MM.1S (cell line): ENCODE data around the gene SNX2.

ENCODE experiments used
- DNase-seq: peaks from one replicate; pipeline ENCODE4 v3.0.0-alpha.2; 2015
- H2AFZ ChIP-seq: fragments of 300-600 bp; sonication (generic); 2 replicates; pipeline ENCODE4 v1.6.0; 2016; ENCODE audit warnings: antibody characterized with exemption, low read length
- H3F3A ChIP-seq: fragments of 300-600 bp; sonication (generic); 2 replicates; pipeline ENCODE4 v1.6.1; 2016; ENCODE audit warnings: mild to moderate bottlenecking, antibody characterized with exemption, low read length, moderate library complexity, mixed read lengths; ENCODE audit not compliant: insufficient read depth
- H3K27ac ChIP-seq: fragments of 300-600 bp; sonication (generic); 2 replicates; pipeline ENCODE4 v1.5.1; 2016; ENCODE audit warnings: mild to moderate bottlenecking, low read length
- H3K27me3 ChIP-seq: fragments of 300-600 bp; sonication (generic); replicated peaks from 2 replicates; pipeline ENCODE4 v1.6.0; 2016; ENCODE audit warnings: low read length; ENCODE audit not compliant: insufficient read depth
- H3K36me3 ChIP-seq: fragments of 300-600 bp; sonication (generic); replicated peaks from 2 replicates; pipeline ENCODE4 v1.6.1; 2016; ENCODE audit warnings: mild to moderate bottlenecking, low read length, mixed read lengths; ENCODE audit not compliant: insufficient read depth
- H3K4me1 ChIP-seq: fragments of 300-600 bp; sonication (generic); 2 replicates; pipeline ENCODE4 v1.6.1; 2016; ENCODE audit warnings: low read length, mixed read lengths
- H3K4me2 ChIP-seq: fragments of 300-600 bp; sonication (generic); 2 replicates; pipeline ENCODE4 v1.6.0; 2016; ENCODE audit warnings: low read depth, low read length
- H3K4me3 ChIP-seq: fragments of 300-600 bp; sonication (generic); 2 replicates; pipeline ENCODE4 v1.5.1; 2016; ENCODE audit warnings: low read length, mixed read lengths
- H3K79me2 ChIP-seq: fragments of 300-600 bp; sonication (generic); 2 replicates; pipeline ENCODE4 v1.6.1; 2016; ENCODE audit warnings: mixed run types, low read length, mixed read lengths
- H3K9ac ChIP-seq: fragments of 300-600 bp; sonication (generic); 2 replicates; pipeline ENCODE4 v1.6.1; 2016; ENCODE audit warnings: low read length, mixed read lengths
- H3K9me2 ChIP-seq: fragments of 300-600 bp; sonication (generic); replicated peaks from 2 replicates; pipeline ENCODE4 v1.6.1; 2016; ENCODE audit warnings: mild to moderate bottlenecking, low read length, mixed read lengths; ENCODE audit not compliant: insufficient read depth
- H3K9me3 ChIP-seq: fragments of 300-600 bp; sonication (generic); replicated peaks from 2 replicates; pipeline ENCODE4 v1.6.1; 2016; ENCODE audit warnings: mild to moderate bottlenecking, low read length, mixed read lengths; ENCODE audit not compliant: insufficient read depth
- H4K20me1 ChIP-seq: fragments of 300-600 bp; sonication (generic); 2 replicates; pipeline ENCODE4 v1.6.1; 2016; ENCODE audit warnings: mild to moderate bottlenecking, low read length, moderate library complexity, mixed read lengths; ENCODE audit not compliant: insufficient read depth
- EZH2 ChIP-seq: fragments of 300-600 bp; sonication (generic); optimal IDR thresholded peaks from 2 replicates; pipeline ENCODE3; 2017; ENCODE audit warnings: low read depth, mild to moderate bottlenecking, antibody characterized with exemption, low read length, mixed read lengths
- EZH2phosphoT487 ChIP-seq: fragments of 300-600 bp; sonication (generic); IDR thresholded peaks from 2 replicates; pipeline ENCODE4 v1.6.1; 2018; ENCODE audit warnings: antibody characterized with exemption, low read length
- TF ChIP-seq, protein P1 (sequence below): fragments of 300-600 bp; sonication (generic); IDR thresholded peaks from 2 replicates; pipeline ENCODE4 v1.5.1; 2016; ENCODE audit warnings: antibody characterized with exemption, low read length, mixed read lengths

Gene SNX2

DNA sequence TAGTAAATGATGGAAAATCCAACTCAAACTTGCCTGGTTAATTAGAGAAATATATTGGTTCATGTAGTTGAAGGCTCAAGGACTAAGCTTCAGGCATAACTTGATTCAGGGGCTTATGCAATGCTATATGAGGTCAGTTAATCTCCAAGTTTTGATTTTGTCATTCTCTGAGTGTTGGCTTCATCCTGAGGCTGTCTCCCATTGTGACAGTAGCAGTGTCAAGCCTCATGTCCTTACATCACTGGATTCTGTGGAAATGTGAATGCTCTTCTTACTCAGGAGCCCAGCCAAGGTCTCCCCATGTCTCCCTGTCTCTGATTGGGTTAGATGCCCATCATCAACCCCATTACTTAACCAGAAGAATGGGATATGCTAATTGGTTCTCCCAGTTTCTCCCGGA is 44.4 kb upstream of the SNX2 start:
- Histone ChIP-seq H2AFZ (no peak overlapping the region), H3K27me3 (no peaks in the 10 kb centered on the region), H3K79me2 (no peaks in the 10 kb centered on the region), H3K9me2 (no peaks in the 10 kb centered on the region), H4K20me1 (no peaks in the 10 kb centered on the region), H3K36me3 (no peaks in the 10 kb centered on the region), H3K4me3 (no peak overlapping the region), H3K4me2 (no peak overlapping the region), H3F3A (no peaks in the 10 kb centered on the region), H3K4me1 (no peaks in the 10 kb centered on the region), H3K27ac (no peak overlapping the region), H3K9me3 (no peaks in the 10 kb centered on the region), H3K9ac (no peak overlapping the region)
- no peak for DNase-seq
- TF ChIP-seq, protein P1, sequence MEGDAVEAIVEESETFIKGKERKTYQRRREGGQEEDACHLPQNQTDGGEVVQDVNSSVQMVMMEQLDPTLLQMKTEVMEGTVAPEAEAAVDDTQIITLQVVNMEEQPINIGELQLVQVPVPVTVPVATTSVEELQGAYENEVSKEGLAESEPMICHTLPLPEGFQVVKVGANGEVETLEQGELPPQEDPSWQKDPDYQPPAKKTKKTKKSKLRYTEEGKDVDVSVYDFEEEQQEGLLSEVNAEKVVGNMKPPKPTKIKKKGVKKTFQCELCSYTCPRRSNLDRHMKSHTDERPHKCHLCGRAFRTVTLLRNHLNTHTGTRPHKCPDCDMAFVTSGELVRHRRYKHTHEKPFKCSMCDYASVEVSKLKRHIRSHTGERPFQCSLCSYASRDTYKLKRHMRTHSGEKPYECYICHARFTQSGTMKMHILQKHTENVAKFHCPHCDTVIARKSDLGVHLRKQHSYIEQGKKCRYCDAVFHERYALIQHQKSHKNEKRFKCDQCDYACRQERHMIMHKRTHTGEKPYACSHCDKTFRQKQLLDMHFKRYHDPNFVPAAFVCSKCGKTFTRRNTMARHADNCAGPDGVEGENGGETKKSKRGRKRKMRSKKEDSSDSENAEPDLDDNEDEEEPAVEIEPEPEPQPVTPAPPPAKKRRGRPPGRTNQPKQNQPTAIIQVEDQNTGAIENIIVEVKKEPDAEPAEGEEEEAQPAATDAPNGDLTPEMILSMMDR: no peak
- no peak for TF ChIP-seq EZH2phosphoT487
- TF ChIP-seq EZH2: no peak

DNA sequence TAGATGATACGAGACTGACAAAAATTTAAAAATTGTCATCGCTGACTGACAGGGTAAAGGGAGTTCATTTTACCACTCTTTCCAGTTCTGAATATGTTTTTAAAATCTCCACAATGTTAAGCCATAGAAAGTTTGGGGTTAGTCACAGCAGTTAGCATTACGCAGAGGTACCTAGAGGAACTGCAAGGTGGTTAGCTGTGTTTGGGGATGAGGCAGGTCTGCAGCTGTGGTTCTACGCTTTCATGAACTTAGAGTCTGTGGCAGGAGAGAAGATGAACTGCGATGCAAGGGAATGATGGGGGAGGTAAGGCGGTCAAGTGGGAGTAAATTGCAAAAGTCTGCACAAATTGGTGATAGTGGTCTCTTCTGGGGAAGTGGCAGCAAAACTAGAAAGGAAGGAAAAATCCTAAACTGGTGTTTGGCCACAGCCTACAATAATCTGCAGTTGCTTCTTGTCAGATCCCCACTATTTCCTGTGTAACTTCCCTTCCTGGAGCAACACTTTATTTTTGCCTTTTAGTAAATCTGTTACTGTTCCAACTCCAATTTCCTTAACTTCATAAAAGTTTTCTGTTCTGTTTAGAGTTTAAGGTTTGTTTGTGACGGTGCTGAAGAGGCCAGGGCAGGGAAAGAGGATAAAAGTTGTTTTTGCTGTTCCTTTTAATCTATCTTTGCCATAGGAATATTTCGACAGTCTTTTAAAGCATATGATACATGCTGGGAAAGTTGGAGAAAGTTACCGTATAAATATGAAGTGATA is 38.6 kb upstream of the SNX2 start:
- Histone ChIP-seq H3K9me2 (no peaks in the 10 kb centered on the region), H3K4me1 (no peaks in the 10 kb centered on the region), H3K9me3 (no peaks in the 10 kb centered on the region), H3K27me3 (no peaks in the 10 kb centered on the region), H2AFZ (no peak overlapping the region), H3K79me2 (no peaks in the 10 kb centered on the region), H3K4me2 (no peak overlapping the region), H4K20me1 (no peaks in the 10 kb centered on the region), H3F3A (no peaks in the 10 kb centered on the region), H3K4me3 (no peak overlapping the region), H3K36me3 (no peaks in the 10 kb centered on the region), H3K27ac (no peak overlapping the region), H3K9ac (no peak overlapping the region)
- TF ChIP-seq EZH2phosphoT487: no peak
- no peak for TF ChIP-seq EZH2
- TF ChIP-seq, protein P1: no peak
- DNase-seq: no peak

DNA sequence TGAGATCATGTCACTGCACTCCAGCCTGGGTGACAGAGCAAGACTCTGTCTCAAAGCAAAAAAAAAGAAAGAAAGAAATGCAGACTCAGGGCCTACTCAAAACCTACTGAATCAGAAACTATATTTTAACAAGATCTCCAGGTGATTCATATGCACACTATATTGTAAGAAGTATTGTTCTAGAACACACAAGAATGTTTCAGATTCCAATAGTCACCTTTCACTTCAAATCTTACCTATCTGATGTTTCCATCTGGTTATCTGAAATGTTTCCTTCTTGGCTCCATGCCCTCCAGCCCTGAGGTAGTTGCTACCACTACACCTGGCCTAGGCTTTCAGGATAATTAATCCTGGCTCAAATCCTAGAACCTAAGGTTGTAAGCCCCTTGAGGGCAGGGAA is 36.8 kb upstream of the SNX2 start:
- H3K4me2 ChIP-seq: no peak overlapping the region
- no peak overlapping the region for H3K27ac ChIP-seq
- no peaks in the 10 kb centered on the region for H3F3A ChIP-seq
- H3K9me3 ChIP-seq: no peaks in the 10 kb centered on the region
- no peak overlapping the region for H3K4me3 ChIP-seq
- H3K27me3 ChIP-seq: no peaks in the 10 kb centered on the region
- no peaks in the 10 kb centered on the region for H3K79me2 ChIP-seq
- no peak overlapping the region for H2AFZ ChIP-seq
- no peaks in the 10 kb centered on the region for H4K20me1 ChIP-seq
- TF ChIP-seq EZH2phosphoT487 (no peak), EZH2 (no peak)
- TF ChIP-seq, protein P1: no peak
- H3K9me2 ChIP-seq: no peaks in the 10 kb centered on the region; the same call in 1 of the 2 replicates
- no peaks in the 10 kb centered on the region for H3K36me3 ChIP-seq
- H3K4me1 ChIP-seq: no peaks in the 10 kb centered on the region
- no peak for DNase-seq
- H3K9ac ChIP-seq: no peak overlapping the region
